Natural killer cell (primary cell): ENCODE data around the gene FAM3D. TPM values are rescaled to one million over a fixed set of nuclear protein-coding genes. Genes with fewer than 3 reads are reported as not detected.

Experiments
- ATAC-seq, 3 donors: fragments of 150-1000 bp in 2 of 3; fragments of 200-7000 bp in 1 of 3; cut with Tn5 transposase; 1 replicate in 1 of 3; 2 replicates in 2 of 3; pipeline ENCODE4 v1.10.0; 2021; ENCODE audit warnings: mild to moderate bottlenecking in 2 of 3, moderate library complexity in 2 of 3
- DNase-seq, 2 donors: peaks; one replicate each; pipeline versions ENCODE4 v3.0.0 to v3.0.0-alpha.2; 2013 to 2021; ENCODE audit warnings: mixed read lengths in 1 of 2
- H3K27ac ChIP-seq: one replicate; pipeline ENCODE4 v1.5.1; 2013; ENCODE audit warnings: mild to moderate bottlenecking, low read length
- H3K27me3 ChIP-seq: one replicate; pipeline ENCODE4 v1.6.1; 2013; ENCODE audit warnings: low read length; ENCODE audit not compliant: control insufficient read depth, insufficient read depth
- H3K36me3 ChIP-seq: one replicate; pipeline ENCODE4 v1.6.1; 2013; ENCODE audit warnings: low read length; ENCODE audit not compliant: control insufficient read depth, insufficient read depth
- H3K4me1 ChIP-seq: one replicate; pipeline ENCODE4 v1.6.1; 2013; ENCODE audit warnings: low read length; ENCODE audit not compliant: control insufficient read depth, insufficient read depth
- H3K4me3 ChIP-seq: one replicate; pipeline ENCODE4 v1.5.1; 2013; ENCODE audit warnings: low read length
- H3K9me3 ChIP-seq: one replicate; pipeline ENCODE4 v1.6.1; 2013; ENCODE audit warnings: low read length; ENCODE audit not compliant: control insufficient read depth, insufficient read depth
- H3K27ac Mint-ChIP-seq, 2 donors: one replicate each; pipeline ENCODE4 v1.8.0; 2022; ENCODE audit warnings: mild to moderate bottlenecking in 2 of 2, mixed read lengths in 2 of 2, moderate library complexity in 1 of 2
- H3K27me3 Mint-ChIP-seq, 2 donors: one replicate each; pipeline ENCODE4 v1.8.0; 2022; ENCODE audit warnings: low read depth in 2 of 2, mixed read lengths in 2 of 2
- H3K36me3 Mint-ChIP-seq: one replicate; pipeline ENCODE4 v1.8.0; 2022; ENCODE audit warnings: mixed read lengths
- H3K4me1 Mint-ChIP-seq, 2 donors: one replicate each; pipeline ENCODE4 v1.8.0; 2022; ENCODE audit warnings: mixed read lengths in 2 of 2
- H3K4me3 Mint-ChIP-seq: one replicate; pipeline ENCODE4 v1.8.0; 2022; ENCODE audit warnings: mild to moderate bottlenecking, moderate library complexity, mixed read lengths
- H3K9me3 Mint-ChIP-seq, 2 donors: one replicate each; pipeline ENCODE4 v1.8.0; 2022; ENCODE audit warnings: mixed read lengths in 2 of 2
- whole genome bisulfite sequencing: methylation state at CpG from one replicate; pipeline ENCODE4 v1.1.7; 2013; ENCODE audit warnings: missing lambda C conversion rate; ENCODE audit not compliant: insufficient coverage; 5-methylcytosine and 5-hydroxymethylcytosine counted together
- intact Hi-C: fragments of 100-400 bp; cut with micrococcal nuclease; formaldehyde crosslinking; loops from one replicate; pipeline ENCODE4 v1.14.2; 2022
- total RNA-seq, 4 donors: library from RNA; stranded (reverse); fragments of 120-200 nt in 1 of 4; gene quantifications; one replicate each; pipeline versions ENCODE4 v1.2.3 to v1.2.4, GENCODE V29; 2013 to 2022
- TF ChIP-seq, protein P1 (sequence below): fragments of 200-600 bp; IDR thresholded peaks from one replicate; pipeline ENCODE4 v1.8.0; 2022; ENCODE audit warnings: antibody characterized with exemption

Gene FAM3D
- total RNA-seq, 3 donors from 2014 or later (not counting 1 experiment from before 2014, with no cell fraction given): not detected

DNA sequence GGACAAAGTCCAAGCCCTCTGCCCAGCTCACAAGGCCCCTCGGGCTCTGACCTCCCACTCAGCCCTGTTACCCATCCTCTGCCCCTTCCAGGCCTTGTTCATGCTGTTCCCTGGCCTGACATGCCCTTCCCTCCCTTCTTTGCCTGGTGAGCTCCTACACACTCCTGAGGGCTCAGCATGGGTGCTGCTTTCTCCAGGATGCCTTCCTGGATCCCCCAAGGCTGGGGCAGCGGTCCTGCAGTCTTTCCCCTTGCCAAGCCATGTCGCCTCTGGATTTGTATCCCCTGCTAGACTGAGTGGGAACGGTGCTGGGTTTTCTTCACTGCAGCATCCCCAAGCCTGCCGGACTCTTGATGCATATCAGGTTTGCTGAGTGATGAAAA is 35.9 kb downstream of the FAM3D start:
- no peak overlapping the region for H3K4me3 Mint-ChIP-seq
- ATAC-seq (no peak), DNase-seq (no peak)
- no peaks in the 10 kb centered on the region for H3K9me3 Mint-ChIP-seq
- H3K27ac ChIP-seq: no peak overlapping the region
- no peaks in the 10 kb centered on the region for H3K27me3 ChIP-seq
- no peaks in the 10 kb centered on the region for H3K9me3 ChIP-seq
- H3K27ac Mint-ChIP-seq: no peak overlapping the region
- H3K36me3 Mint-ChIP-seq: no peaks in the 10 kb centered on the region
- intact Hi-C loops: loop anchor here (1.0 to 5.0 kb wide), 3 partner anchors 62 to 328 kb away; no protein-coding TSS in a partner anchor
- H3K27me3 Mint-ChIP-seq: peaks cover 8 to 10% of the 10 kb centered on the region in 2 donors
- TF ChIP-seq, protein P1, sequence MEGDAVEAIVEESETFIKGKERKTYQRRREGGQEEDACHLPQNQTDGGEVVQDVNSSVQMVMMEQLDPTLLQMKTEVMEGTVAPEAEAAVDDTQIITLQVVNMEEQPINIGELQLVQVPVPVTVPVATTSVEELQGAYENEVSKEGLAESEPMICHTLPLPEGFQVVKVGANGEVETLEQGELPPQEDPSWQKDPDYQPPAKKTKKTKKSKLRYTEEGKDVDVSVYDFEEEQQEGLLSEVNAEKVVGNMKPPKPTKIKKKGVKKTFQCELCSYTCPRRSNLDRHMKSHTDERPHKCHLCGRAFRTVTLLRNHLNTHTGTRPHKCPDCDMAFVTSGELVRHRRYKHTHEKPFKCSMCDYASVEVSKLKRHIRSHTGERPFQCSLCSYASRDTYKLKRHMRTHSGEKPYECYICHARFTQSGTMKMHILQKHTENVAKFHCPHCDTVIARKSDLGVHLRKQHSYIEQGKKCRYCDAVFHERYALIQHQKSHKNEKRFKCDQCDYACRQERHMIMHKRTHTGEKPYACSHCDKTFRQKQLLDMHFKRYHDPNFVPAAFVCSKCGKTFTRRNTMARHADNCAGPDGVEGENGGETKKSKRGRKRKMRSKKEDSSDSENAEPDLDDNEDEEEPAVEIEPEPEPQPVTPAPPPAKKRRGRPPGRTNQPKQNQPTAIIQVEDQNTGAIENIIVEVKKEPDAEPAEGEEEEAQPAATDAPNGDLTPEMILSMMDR: no peak
- 65% methylated on average over 5 of the region's 5 CpGs for WGBS
- no peaks in the 10 kb centered on the region for H3K36me3 ChIP-seq
- H3K4me1 Mint-ChIP-seq: peaks cover under 1 to 2% of the 10 kb centered on the region in 2 donors
- no peak overlapping the region for H3K4me3 ChIP-seq
- H3K4me1 ChIP-seq: peaks cover 3% of the 10 kb centered on the region

DNA sequence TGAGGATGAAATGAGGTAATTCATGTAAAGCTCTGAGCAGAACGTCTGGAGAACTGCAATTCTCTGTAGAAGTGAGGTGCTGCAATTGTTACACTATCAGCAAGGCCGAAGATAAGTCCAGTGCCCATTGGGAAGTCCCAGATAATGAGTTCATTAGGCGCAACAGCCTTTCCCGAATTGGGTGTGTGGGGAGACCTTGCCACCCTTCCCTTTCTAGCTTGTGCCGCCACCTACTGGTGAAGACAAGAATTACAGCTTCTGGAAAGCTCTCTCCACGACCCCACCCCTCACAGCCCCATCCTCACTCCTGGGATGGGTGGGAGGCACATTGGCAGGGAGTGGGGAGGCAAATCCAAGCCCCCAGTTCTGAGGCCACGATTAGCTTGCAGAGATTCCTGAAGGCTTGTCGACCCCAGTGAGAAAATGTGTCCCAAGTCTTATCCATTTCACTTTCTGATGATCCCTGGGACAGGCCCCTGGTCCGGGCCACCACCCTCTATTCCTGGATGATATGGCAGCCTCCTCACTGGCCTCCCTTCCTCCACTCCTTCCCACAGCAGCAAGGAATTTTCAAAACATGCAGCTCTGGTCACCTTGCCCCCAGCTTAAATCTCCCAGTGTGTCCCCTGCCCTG is 36.4 kb downstream of the FAM3D start:
- WGBS: 15% methylated on average over 7 of the region's 9 CpGs
- H3K27me3 Mint-ChIP-seq: peaks cover 8 to 10% of the 10 kb centered on the region in 2 donors

DNA sequence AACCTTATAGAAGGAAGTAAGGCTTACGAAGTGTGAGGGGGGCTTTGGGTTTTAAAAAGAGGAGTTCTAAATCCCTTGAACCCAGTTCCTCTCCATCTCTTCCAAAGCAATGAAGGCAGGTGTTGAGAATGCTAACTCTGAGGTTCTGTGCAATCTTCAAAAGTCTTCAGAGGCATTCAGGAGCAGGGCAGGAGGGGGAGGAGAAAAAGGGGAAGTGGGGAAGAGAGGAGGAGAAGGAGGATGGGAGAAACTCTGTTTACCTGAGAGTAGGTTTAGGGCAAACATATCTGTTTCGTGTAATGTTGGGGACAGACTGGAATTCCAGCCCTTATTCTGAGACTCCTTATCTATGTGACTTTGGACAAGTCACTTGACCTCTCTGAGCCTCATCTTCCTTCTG is 36.9 kb downstream of the FAM3D start:
- no peak overlapping the region for H3K27ac ChIP-seq
- ATAC-seq (no peak), DNase-seq (no peak)
- no peaks in the 10 kb centered on the region for H3K36me3 ChIP-seq
- no peaks in the 10 kb centered on the region for H3K27me3 ChIP-seq
- TF ChIP-seq, protein P1: no peak
- H3K36me3 Mint-ChIP-seq: no peaks in the 10 kb centered on the region
- intact Hi-C loops: loop anchor here (1.0 to 5.0 kb wide), 3 partner anchors 61 to 327 kb away; no protein-coding TSS in a partner anchor
- no peak overlapping the region for H3K4me3 Mint-ChIP-seq
- H3K4me1 Mint-ChIP-seq: peaks cover 8 to 10% of the 10 kb centered on the region in 2 donors
- H3K27ac Mint-ChIP-seq: no peak overlapping the region
- 90% methylated on average over 1 of the region's 2 CpGs for WGBS
- H3K4me3 ChIP-seq: no peak overlapping the region
- H3K9me3 Mint-ChIP-seq: no peaks in the 10 kb centered on the region
- peaks cover 8 to 10% of the 10 kb centered on the region in 2 donors for H3K27me3 Mint-ChIP-seq
- H3K4me1 ChIP-seq: peaks cover 3% of the 10 kb centered on the region
- no peaks in the 10 kb centered on the region for H3K9me3 ChIP-seq

More for the DNA sequence above, 36.4 kb downstream of the FAM3D start:
- Mint-ChIP-seq H3K27ac (no peak overlapping the region), H3K36me3 (no peaks in the 10 kb centered on the region), H3K4me3 (no peak overlapping the region), H3K9me3 (no peaks in the 10 kb centered on the region), H3K4me1 (peaks cover 5 to 7% of the 10 kb centered on the region in 2 donors)
- TF ChIP-seq, protein P1: peak; percentile 85
- no peaks in the 10 kb centered on the region for H3K9me3 ChIP-seq
- DNase-seq (peak; percentile 40 to 70), ATAC-seq (peak; percentile 52 to 73 (median 57))
- H3K27ac ChIP-seq: no peak overlapping the region
- H3K4me1 ChIP-seq: peaks cover 3% of the 10 kb centered on the region
- intact Hi-C loops: loop anchor here (1.0 to 5.0 kb wide), 3 partner anchors 62 to 328 kb away; no protein-coding TSS in a partner anchor
- no peak overlapping the region for H3K4me3 ChIP-seq
- no peaks in the 10 kb centered on the region for H3K27me3 ChIP-seq
- H3K36me3 ChIP-seq: no peaks in the 10 kb centered on the region
